GM13977 (cell line): ENCODE data around the gene GSE1.

ENCODE experiments used
- DNase-seq: peaks from one replicate; pipeline ENCODE4 v3.0.0; 2012; ENCODE audit warnings: low spot score
- in situ Hi-C: fragments of 300-500 bp; cut with MboI; formaldehyde crosslinking; loops from one replicate; pipeline ENCODE4 v1.12.0; 2022; ENCODE audit warnings: low sequenced_read_pairs, low pct_unique_long_range_greater_than_20kb, mixed read lengths, inconsistent platforms; ENCODE audit not compliant: unreplicated experiment
- TF ChIP-seq, protein P1 (sequence below): IDR thresholded peaks from 2 replicates; pipeline ENCODE4 v1.5.1; 2012; ENCODE audit warnings: mild to moderate bottlenecking, control low read depth; ENCODE audit not compliant: insufficient read depth; ENCODE audit errors: extremely low read depth, missing control alignments

The GSE1 gene

GRCh38 chr16:85623250-85623649 lies 10.1 kb downstream of the GSE1 start:
- in situ Hi-C loops = no loop called here
- no peak for DNase-seq
- TF ChIP-seq, protein P1, sequence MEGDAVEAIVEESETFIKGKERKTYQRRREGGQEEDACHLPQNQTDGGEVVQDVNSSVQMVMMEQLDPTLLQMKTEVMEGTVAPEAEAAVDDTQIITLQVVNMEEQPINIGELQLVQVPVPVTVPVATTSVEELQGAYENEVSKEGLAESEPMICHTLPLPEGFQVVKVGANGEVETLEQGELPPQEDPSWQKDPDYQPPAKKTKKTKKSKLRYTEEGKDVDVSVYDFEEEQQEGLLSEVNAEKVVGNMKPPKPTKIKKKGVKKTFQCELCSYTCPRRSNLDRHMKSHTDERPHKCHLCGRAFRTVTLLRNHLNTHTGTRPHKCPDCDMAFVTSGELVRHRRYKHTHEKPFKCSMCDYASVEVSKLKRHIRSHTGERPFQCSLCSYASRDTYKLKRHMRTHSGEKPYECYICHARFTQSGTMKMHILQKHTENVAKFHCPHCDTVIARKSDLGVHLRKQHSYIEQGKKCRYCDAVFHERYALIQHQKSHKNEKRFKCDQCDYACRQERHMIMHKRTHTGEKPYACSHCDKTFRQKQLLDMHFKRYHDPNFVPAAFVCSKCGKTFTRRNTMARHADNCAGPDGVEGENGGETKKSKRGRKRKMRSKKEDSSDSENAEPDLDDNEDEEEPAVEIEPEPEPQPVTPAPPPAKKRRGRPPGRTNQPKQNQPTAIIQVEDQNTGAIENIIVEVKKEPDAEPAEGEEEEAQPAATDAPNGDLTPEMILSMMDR = no peak

DNA sequence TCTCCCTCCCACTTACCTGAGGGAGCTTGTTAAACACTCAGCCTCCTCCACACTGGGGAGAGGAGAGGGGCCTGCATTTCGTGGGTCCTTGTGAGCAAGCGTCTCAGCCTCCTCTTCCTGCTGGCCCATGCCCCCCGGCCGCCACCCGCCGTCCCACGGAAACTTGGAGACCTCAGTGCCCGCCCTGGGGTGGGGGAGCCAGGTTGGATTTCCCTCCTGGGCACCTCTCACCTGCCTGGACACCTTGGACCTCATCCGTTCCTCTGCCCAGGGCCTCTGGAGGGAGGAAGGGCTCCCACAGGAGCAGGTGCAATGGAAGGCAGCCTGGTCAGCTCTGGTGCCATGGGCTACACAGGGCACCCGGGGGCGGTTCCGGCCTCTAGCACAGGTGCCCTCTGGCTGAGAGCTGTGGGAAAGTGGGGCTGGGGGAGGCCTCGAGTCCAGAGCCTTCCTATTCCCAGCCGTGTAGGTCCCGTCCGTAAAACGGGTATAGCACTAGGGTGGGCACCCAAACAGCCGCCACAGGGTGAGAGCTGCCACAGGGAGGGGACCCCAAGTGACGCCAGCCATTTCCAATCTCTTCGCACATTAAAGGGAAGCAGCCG lies 11.0 kb downstream of the GSE1 start:
- TF ChIP-seq, protein P1 = no peak
- in situ Hi-C loops = no loop called here

GRCh38 chr16:85624646-85625045 lies 11.5 kb downstream of the GSE1 start:
- TF ChIP-seq, protein P1 = no peak
- in situ Hi-C loops = no loop called here
- no peak for DNase-seq

More for the DNA sequence above, 11.0 kb downstream of the GSE1 start:
- no peak for DNase-seq

DNA sequence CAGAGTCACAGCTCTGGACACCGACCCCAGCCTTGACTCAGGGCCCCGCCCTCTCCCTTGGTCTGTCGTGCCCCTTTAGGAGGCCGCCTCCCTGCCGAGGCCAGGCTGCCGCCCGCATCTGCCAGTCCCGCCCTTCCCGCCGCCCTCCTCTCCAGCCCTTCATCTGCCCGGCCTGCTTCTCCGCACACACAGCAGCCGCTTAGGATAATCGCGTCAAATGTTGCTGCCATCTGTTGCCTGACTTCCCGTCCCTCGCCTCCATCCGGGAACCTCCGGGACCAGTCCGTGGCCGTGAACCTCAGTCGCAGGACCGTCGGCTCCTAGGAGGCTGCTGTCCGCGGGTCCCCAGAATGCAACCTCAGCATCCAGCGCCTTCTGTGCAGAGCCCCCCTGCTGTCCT lies 11.9 kb downstream of the GSE1 start:
- TF ChIP-seq, protein P1 = no peak
- in situ Hi-C loops = no loop called here
- no peak for DNase-seq

GRCh38 chr16:85625485-85626117 lies 12.5 kb downstream of the GSE1 start:
- no peak for DNase-seq
- TF ChIP-seq, protein P1 = no peak
- in situ Hi-C loops = no loop called here

DNA sequence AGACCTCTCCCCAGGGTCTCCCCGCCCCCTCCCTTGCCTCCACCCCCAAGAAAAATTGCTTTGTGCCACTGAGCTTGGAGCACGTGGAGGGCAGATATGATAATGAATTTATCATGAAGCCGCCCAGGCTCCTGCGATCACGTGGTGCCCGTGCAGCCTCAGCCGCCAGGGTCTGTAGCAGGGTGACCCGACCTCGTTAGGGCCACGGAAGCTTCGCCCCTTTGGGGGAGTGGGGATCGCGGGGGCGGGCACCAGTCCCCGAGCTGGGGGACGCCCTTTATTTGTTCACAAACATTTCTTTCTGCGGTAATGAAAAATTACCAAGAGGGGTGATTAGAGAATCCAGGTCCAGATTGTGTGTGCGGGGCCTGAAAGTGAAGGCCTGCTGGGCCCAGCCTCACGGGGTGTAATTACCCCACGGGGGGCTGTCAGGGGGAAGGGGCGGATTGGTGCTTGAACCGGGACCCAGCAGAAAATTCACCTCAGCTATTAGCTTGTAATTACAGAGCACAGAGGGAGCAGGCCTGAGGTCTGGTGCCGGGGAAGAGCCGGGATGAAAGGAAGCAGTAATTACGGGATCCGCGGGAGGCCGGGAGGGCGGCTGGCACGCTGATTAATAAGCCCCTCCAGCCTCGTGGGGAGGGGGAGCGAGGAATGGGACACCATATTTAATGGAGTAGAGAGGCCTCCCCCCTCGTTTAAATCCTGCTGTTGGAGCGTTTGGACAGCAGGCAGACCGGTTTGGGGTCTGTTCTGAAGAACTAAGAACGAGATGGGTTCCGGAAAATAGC lies 13.3 kb downstream of the GSE1 start:
- TF ChIP-seq, protein P1 = no peak
- in situ Hi-C loops = no loop called here
- no peak for DNase-seq
